RWPE2 (cell line): ENCODE results near the gene CTNNAL1.
"Not testable (repeated sequence)": the region's sequence is repeated elsewhere in the genome, so short reads cannot be mapped to it uniquely, and the experiment has no call there.

ENCODE experiments used
- ATAC-seq: fragments of 200-7000 bp; cut with Tn5 transposase; 3 replicates; pipeline ENCODE4 v1.9.1; 2021; ENCODE audit warnings: low read depth
- DNase-seq: peaks from one replicate; pipeline ENCODE4 v3.0.0-alpha.2; 2020; ENCODE audit warnings: low spot score
- H3K27ac ChIP-seq: fragments of 450-650 bp; 2 replicates; pipeline ENCODE4 v1.5.1; 2017; ENCODE audit warnings: mild to moderate bottlenecking; ENCODE audit not compliant: poor library complexity, severe bottlenecking
- H3K27me3 ChIP-seq: fragments of 250-450 bp; sonication (Bioruptor Pico); 2 replicates; pipeline ENCODE4 v1.5.1; 2021; ENCODE audit warnings: mild to moderate bottlenecking, moderate library complexity; ENCODE audit not compliant: insufficient read depth, poor library complexity, severe bottlenecking
- H3K36me3 ChIP-seq: fragments of 250-450 bp; sonication (Bioruptor Pico); 2 replicates; pipeline ENCODE4 v1.5.1; 2020; ENCODE audit warnings: low read depth, mild to moderate bottlenecking, moderate library complexity
- H3K4me1 ChIP-seq: fragments of 250-450 bp; sonication (Bioruptor Pico); 2 replicates; pipeline ENCODE4 v1.5.1; 2021; ENCODE audit warnings: mild to moderate bottlenecking, moderate library complexity; ENCODE audit not compliant: insufficient read depth, poor library complexity, severe bottlenecking
- H3K4me3 ChIP-seq: fragments of 250-450 bp; sonication (Bioruptor Pico); 2 replicates; pipeline ENCODE4 v1.5.1; 2021; ENCODE audit warnings: mild to moderate bottlenecking, moderate library complexity; ENCODE audit not compliant: severe bottlenecking
- H3K9me3 ChIP-seq: fragments of 250-450 bp; sonication (Bioruptor Pico); 2 replicates; pipeline ENCODE4 v1.5.1; 2021; ENCODE audit warnings: mild to moderate bottlenecking, moderate library complexity; ENCODE audit not compliant: severe bottlenecking
- CTCF ChIP-seq: fragments of 450-650 bp; IDR thresholded peaks from one replicate; pipeline ENCODE4 v1.5.1; 2017; ENCODE audit warnings: mild to moderate bottlenecking, moderate library complexity; ENCODE audit not compliant: poor library complexity, severe bottlenecking

CTNNAL1 gene

GRCh38 chr9:108921200-108921599 lies 92.1 kb downstream of the CTNNAL1 start:
- Histone ChIP-seq H3K4me3 (no peak overlapping the region), H3K27ac (no peak overlapping the region), H3K36me3 (peaks cover 91% of the 10 kb centered on the region), H3K4me1 (no peaks in the 10 kb centered on the region), H3K27me3 (no peaks in the 10 kb centered on the region), H3K9me3 (no peaks in the 10 kb centered on the region)
- DNase-seq (no peak), ATAC-seq (no peak)
- TF ChIP-seq CTCF, result no peak

GRCh38 chr9:108920401-108920800 lies 92.9 kb downstream of the CTNNAL1 start:
- not testable (repeated sequence) for DNase-seq, H3K9me3 ChIP-seq, ATAC-seq, H3K27ac ChIP-seq, H3K4me1 ChIP-seq, H3K4me3 ChIP-seq, H3K27me3 ChIP-seq
- peaks cover 91% of the 10 kb centered on the region for H3K36me3 ChIP-seq

GRCh38 chr9:108919517-108919916 lies 93.8 kb downstream of the CTNNAL1 start:
- H3K27ac ChIP-seq, result no peak overlapping the region
- TF ChIP-seq CTCF, result no peak
- no peak overlapping the region for H3K4me3 ChIP-seq
- H3K9me3 ChIP-seq, result no peaks in the 10 kb centered on the region
- DNase-seq (no peak), ATAC-seq (no peak)
- peaks cover 91% of the 10 kb centered on the region for H3K36me3 ChIP-seq
- H3K4me1 ChIP-seq, result no peaks in the 10 kb centered on the region
- H3K27me3 ChIP-seq, result no peaks in the 10 kb centered on the region

GRCh38 chr9:108913391-108913790 lies 99.9 kb downstream of the CTNNAL1 start:
- ATAC-seq (no peak), DNase-seq (no peak)
- TF ChIP-seq CTCF, result no peak
- peaks cover 95% of the 10 kb centered on the region for H3K36me3 ChIP-seq
- H3K27me3 ChIP-seq, result no peaks in the 10 kb centered on the region
- no peak overlapping the region for H3K27ac ChIP-seq
- no peak overlapping the region for H3K4me3 ChIP-seq
- H3K4me1 ChIP-seq, result no peaks in the 10 kb centered on the region
- no peaks in the 10 kb centered on the region for H3K9me3 ChIP-seq

- no peaks in the 10 kb centered on the region for H3K9me3 ChIP-seq
- ATAC-seq (no peak), DNase-seq (no peak)
- H3K4me3 ChIP-seq, result no peak overlapping the region
- H3K27me3 ChIP-seq, result no peaks in the 10 kb centered on the region
- no peaks in the 10 kb centered on the region for H3K4me1 ChIP-seq
- H3K27ac ChIP-seq, result no peak overlapping the region
- TF ChIP-seq CTCF, result no peak
- peaks cover 94% of the 10 kb centered on the region for H3K36me3 ChIP-seq
Measured at GRCh38 chr9:108911820-108912219, 101.5 kb downstream of the CTNNAL1 start.
